H1 (cell line): ENCODE measurements around the gene CPNE5. TPM values are rescaled to one million over a fixed set of nuclear protein-coding genes. Genes with fewer than 3 reads are reported as not detected.

Experiments
- CTCF ChIA-PET: fragments of 300-600 bp; sonication (Branson Sonifier 250); formaldehyde crosslinking; loops from one replicate; lab custom pipeline; 2021; ENCODE audit not compliant: partially characterized antibody; lab: Charles Lee
- POLR2A ChIA-PET: fragments of 300-600 bp; sonication (Branson Sonifier 250); formaldehyde crosslinking; loops from one replicate; lab custom pipeline; 2021; ENCODE audit warnings: inconsistent platforms; ENCODE audit not compliant: partially characterized antibody; lab: Charles Lee
- DNase-seq, 2 experiments: peaks; one replicate each; pipeline versions ENCODE4 v3.0.0 to v3.0.0-alpha.2; 2010 to 2022; ENCODE audit warnings: low spot score in 2 of 2, low read depth in 1 of 2, mixed read lengths in 1 of 2
- FAIRE-seq: peaks from 2 replicates; lab custom pipeline; 2011; peaks lifted over from hg19 to GRCh38; lab: Jason Lieb, UNC
- H2AFZ ChIP-seq: 2 replicates; pipeline ENCODE4 v1.8.1; 2012; ENCODE audit warnings: low read length, inconsistent platforms
- H2AK5ac ChIP-seq: 2 replicates; pipeline ENCODE4 v1.6.1; 2013; ENCODE audit warnings: low read depth, low read length
- H2BK120ac ChIP-seq: replicated peaks from 2 replicates; pipeline ENCODE3; 2013; ENCODE audit warnings: low read depth, low read length, inconsistent platforms
- H2BK12ac ChIP-seq: 2 replicates; pipeline ENCODE4 v1.6.1; 2013; ENCODE audit warnings: low read depth, low read length
- H2BK15ac ChIP-seq: 2 replicates; pipeline ENCODE4 v1.6.1; 2013; ENCODE audit warnings: low read length
- H2BK20ac ChIP-seq: 2 replicates; pipeline ENCODE4 v1.6.1; 2013; ENCODE audit warnings: low read length
- H2BK5ac ChIP-seq: 2 replicates; pipeline ENCODE4 v1.6.1; 2013; ENCODE audit warnings: low read depth, low read length
- H3K14ac ChIP-seq: 2 replicates; pipeline ENCODE4 v1.6.1; 2013; ENCODE audit warnings: inconsistent platforms; ENCODE audit not compliant: insufficient read length
- H3K18ac ChIP-seq: 2 replicates; pipeline ENCODE4 v1.6.1; 2013; ENCODE audit warnings: low read length; ENCODE audit errors: extremely low read depth
- H3K23ac ChIP-seq: 2 replicates; pipeline ENCODE4 v1.6.1; 2013; ENCODE audit warnings: inconsistent platforms; ENCODE audit not compliant: insufficient read length
- H3K23me2 ChIP-seq: 2 replicates; pipeline ENCODE4 v1.6.1; 2013; ENCODE audit warnings: low read depth, low read length
- H3K27ac ChIP-seq: 2 replicates; pipeline ENCODE4 v1.6.1; 2011; ENCODE audit warnings: low read depth, low read length, inconsistent platforms
- H3K27me3 ChIP-seq, 4 experiments: replicated peaks in 1 of 4; 1 replicate in 1 of 4; 2 replicates in 3 of 4; pipeline versions ENCODE4 v1.6.1 to v1.8.1; 2011 to 2013; ENCODE audit warnings: low read length in 3 of 4, mild to moderate bottlenecking in 3 of 4, inconsistent platforms in 2 of 4, mixed read lengths in 2 of 4, moderate library complexity in 1 of 4; ENCODE audit not compliant: control insufficient read depth in 3 of 4, insufficient read depth in 3 of 4; ENCODE audit errors: extremely low read depth in 1 of 4
- H3K36me3 ChIP-seq, 4 experiments: 2 replicates each; pipeline versions ENCODE4 v1.6.1 to v1.8.1; 2011 to 2013; ENCODE audit warnings: mild to moderate bottlenecking in 4 of 4, low read length in 3 of 4, moderate library complexity in 2 of 4, control low read depth in 1 of 4, inconsistent platforms in 1 of 4; ENCODE audit not compliant: insufficient read depth in 4 of 4, control insufficient read depth in 2 of 4
- H3K4ac ChIP-seq: replicated peaks from 2 replicates; pipeline ENCODE3; 2013; ENCODE audit warnings: low read length, low read depth, mixed read lengths, inconsistent platforms; ENCODE audit not compliant: insufficient read length
- H3K4me1 ChIP-seq, 4 experiments: replicated peaks in 1 of 4; 1 replicate in 1 of 4; 2 replicates in 3 of 4; pipeline versions ENCODE4 v1.6.1 to v1.8.1; 2011 to 2013; ENCODE audit warnings: low read length in 3 of 4, inconsistent platforms in 2 of 4, mixed read lengths in 1 of 4; ENCODE audit not compliant: insufficient read depth in 4 of 4, control insufficient read depth in 3 of 4
- H3K4me2 ChIP-seq, 2 experiments: 2 replicates each; pipeline versions ENCODE4 v1.6.1 to v1.8.1; 2011 to 2013; ENCODE audit warnings: low read depth in 2 of 2, low read length in 2 of 2, control low read depth in 1 of 2, inconsistent platforms in 1 of 2, mild to moderate bottlenecking in 1 of 2; ENCODE audit not compliant: insufficient read depth in 1 of 2
- H3K4me3 ChIP-seq, 4 experiments: fragments of 200-600, 300-600 bp in 1 of 4; sonication (generic), shearing (Covaris generic), sonication (Bioruptor Twin) in 1 of 4; 2 replicates each; pipeline versions ENCODE4 v1.5.1 to v1.8.1; 2011 to 2016; ENCODE audit warnings: low read length in 4 of 4, low read depth in 3 of 4, control low read depth in 2 of 4, inconsistent platforms in 2 of 4, mild to moderate bottlenecking in 2 of 4, mixed read lengths in 1 of 4, moderate library complexity in 1 of 4; ENCODE audit not compliant: insufficient read depth in 2 of 4; ENCODE audit errors: extremely low read depth in 1 of 4
- H3K56ac ChIP-seq: replicated peaks from 2 replicates; pipeline ENCODE3; 2013; ENCODE audit warnings: low read depth, mild to moderate bottlenecking, mixed read lengths, low read length, inconsistent platforms; ENCODE audit not compliant: insufficient read length
- H3K79me1 ChIP-seq: 2 replicates; pipeline ENCODE4 v1.6.1; 2013; ENCODE audit warnings: low read depth, low read length, control low read depth
- H3K79me2 ChIP-seq, 2 experiments: 2 replicates each; pipeline versions ENCODE4 v1.6.1 to v1.8.1; 2012 to 2013; ENCODE audit warnings: low read length in 2 of 2, mild to moderate bottlenecking in 2 of 2, inconsistent platforms in 1 of 2; ENCODE audit not compliant: insufficient read depth in 2 of 2, control insufficient read depth in 1 of 2
- H3K9ac ChIP-seq, 4 experiments: replicated peaks in 1 of 4; 1 replicate in 1 of 4; 2 replicates in 3 of 4; pipeline versions ENCODE4 v1.6.1 to v1.8.1; 2011 to 2013; ENCODE audit warnings: low read depth in 3 of 4, low read length in 3 of 4, control low read depth in 2 of 4, mild to moderate bottlenecking in 2 of 4, moderate library complexity in 2 of 4, inconsistent platforms in 1 of 4; ENCODE audit errors: extremely low read depth in 1 of 4
- H3K9me3 ChIP-seq, 2 experiments: 2 replicates each; pipeline versions ENCODE4 v1.6.1 to v1.8.1; 2012 to 2013; ENCODE audit warnings: mild to moderate bottlenecking in 2 of 2, moderate library complexity in 2 of 2, control low read depth in 1 of 2, inconsistent platforms in 1 of 2, low read depth in 1 of 2, low read length in 1 of 2, mixed read lengths in 1 of 2; ENCODE audit not compliant: insufficient read depth in 2 of 2
- H4K20me1 ChIP-seq, 2 experiments: replicated peaks in 1 of 2; 2 replicates each; pipeline versions ENCODE3 to v1.8.1; 2011 to 2013; ENCODE audit warnings: inconsistent platforms in 2 of 2, low read length in 2 of 2, mild to moderate bottlenecking in 1 of 2; ENCODE audit not compliant: insufficient read depth in 2 of 2, control insufficient read depth in 1 of 2
- H4K5ac ChIP-seq: 2 replicates; pipeline ENCODE4 v1.6.1; 2013; ENCODE audit warnings: low read length, low read depth, mixed read lengths, inconsistent platforms; ENCODE audit not compliant: insufficient read length
- H4K8ac ChIP-seq: 2 replicates; pipeline ENCODE4 v1.8.0; 2013; ENCODE audit warnings: mild to moderate bottlenecking, moderate library complexity, low read length, inconsistent platforms; ENCODE audit not compliant: insufficient read depth; ENCODE audit errors: extremely low read depth
- H4K91ac ChIP-seq: replicated peaks from 2 replicates; pipeline ENCODE3; 2013; ENCODE audit warnings: low read length, mixed read lengths, inconsistent platforms; ENCODE audit not compliant: insufficient read length
- BCL11A ChIP-seq, 2 experiments: IDR thresholded peaks; one replicate each; pipeline ENCODE4 v1.6.1; 2011; ENCODE audit warnings: low read depth in 2 of 2, low read length in 2 of 2, mild to moderate bottlenecking in 2 of 2
- EZH2 ChIP-seq: fragments of 200-600 bp; sonication (generic); IDR thresholded peaks from 2 replicates; pipeline ENCODE4 v1.7.1; 2012; ENCODE audit warnings: low read depth, mild to moderate bottlenecking, moderate library complexity, low read length, inconsistent platforms; ENCODE audit not compliant: severe bottlenecking
- GABPA ChIP-seq: IDR thresholded peaks from 2 replicates; pipeline ENCODE4 v1.6.1; 2011; ENCODE audit warnings: mild to moderate bottlenecking, low read length, moderate library complexity, borderline replicate concordance; ENCODE audit not compliant: insufficient read depth
- GTF2F1 ChIP-seq: IDR thresholded peaks from 2 replicates; pipeline ENCODE4 v1.6.1; 2012; ENCODE audit warnings: low read depth, low read length, improper control_type of control experiment, borderline replicate concordance
- MAFK ChIP-seq: IDR thresholded peaks from 2 replicates; pipeline ENCODE4 v1.6.1; 2012; ENCODE audit warnings: low read depth, mild to moderate bottlenecking, improper control_type of control experiment, low read length
- NRF1 ChIP-seq: IDR thresholded peaks from 2 replicates; pipeline ENCODE4 v1.6.1; 2011; ENCODE audit warnings: mild to moderate bottlenecking, low read depth, low read length, improper control_type of control experiment
- POLR2A ChIP-seq, 2 experiments: IDR thresholded peaks; 1 replicate in 1 of 2; 2 replicates in 1 of 2; pipeline ENCODE4 v1.6.1; 2011; ENCODE audit warnings: low read depth in 2 of 2, low read length in 2 of 2, mild to moderate bottlenecking in 2 of 2; ENCODE audit errors: control extremely low read depth in 1 of 2
- SIRT6 ChIP-seq: IDR thresholded peaks from one replicate; pipeline ENCODE4 v1.7.1; 2012; ENCODE audit warnings: low read length, inconsistent platforms
- SUZ12 ChIP-seq: fragments of 200-600 bp; sonication (generic); IDR thresholded peaks from 2 replicates; pipeline ENCODE4 v1.6.1; 2012; ENCODE audit warnings: mild to moderate bottlenecking, inconsistent platforms, low read length, moderate library complexity, mixed read lengths
- USF2 ChIP-seq: IDR thresholded peaks from 2 replicates; pipeline ENCODE4 v1.6.1; 2011; ENCODE audit warnings: low read length, improper control_type of control experiment
- WGBS, 2 experiments: shearing (Covaris generic) in 1 of 2; methylation state at CpG; one replicate each; pipeline versions ENCODE4 v1.1.6 to v1.1.7; 2013 to 2015; ENCODE audit warnings: low lambda C conversion rate in 2 of 2, mixed read lengths in 2 of 2, inconsistent platforms in 1 of 2, low coverage in 1 of 2, missing lambda C conversion rate in 1 of 2; ENCODE audit not compliant: insufficient replicate concordance in 2 of 2, insufficient coverage in 1 of 2, insufficient read length in 1 of 2; ENCODE audit errors: extremely low coverage in 1 of 2, missing lambda C conversion rate in 1 of 2; 5-methylcytosine and 5-hydroxymethylcytosine counted together
- polyA plus RNA-seq, 7 experiments: library from polyadenylated mRNA; depleted of rRNA in 3 of 7; stranded (reverse) in 5 of 7; unstranded in 2 of 7; fragments of >200 nt in 5 of 7; fragments of 200-250 nt in 2 of 7; gene quantifications; 1 replicate in 5 of 7; 2 replicates in 1 of 7; 4 replicates in 1 of 7; pipeline versions ENCODE4 v1.2.1 to v1.2.3, GENCODE V29; 2011 to 2013; ENCODE audit warnings: missing spikeins in 2 of 7, mixed read lengths in 2 of 7
- total RNA-seq: library from RNA; stranded (reverse); fragmentation: NEBNext Ultra II Directional; extraction: Animal tissue kit (Norgen Biotek cat#: 25700); gene quantifications from 2 replicates; pipeline ENCODE4 v1.2.1, GENCODE V29; 2021

CPNE5 gene
- total and polyA plus RNA-seq, 2 of the 8 experiments (the other 6 are each of a cell fraction or from before 2014, with no cell fraction given), result 0.88 to 1.8 TPM

DNA sequence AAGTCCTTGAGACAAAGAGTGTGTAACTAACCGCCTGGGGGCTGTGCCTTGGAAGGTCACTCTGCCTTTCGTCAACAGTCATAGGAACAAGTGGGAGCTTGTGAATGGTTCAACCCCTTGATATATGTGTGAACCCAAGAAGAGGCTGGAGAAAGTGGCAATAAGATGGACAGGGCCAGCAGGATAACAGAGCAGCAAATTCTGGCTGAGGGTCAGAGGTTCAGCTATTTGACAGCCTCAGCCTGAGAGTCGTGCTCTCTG lies 54.9 kb downstream of the CPNE5 start:
- Histone ChIP-seq H3K56ac (no peak overlapping the region), H2BK15ac (no peak overlapping the region), H3K36me3 (no peaks in the 10 kb centered on the region), H3K27ac (no peak overlapping the region), H2BK5ac (no peak overlapping the region), H3K9ac (no peak overlapping the region), H3K4ac (no peak overlapping the region), H2AFZ (no peak overlapping the region), H2BK12ac (no peak overlapping the region), H4K5ac (no peak overlapping the region), H4K91ac (peak overlapping the region; percentile 23), H3K18ac (no peak overlapping the region), H3K4me2 (no peak overlapping the region), H4K20me1 (no peaks in the 10 kb centered on the region), H3K23ac (no peak overlapping the region), H3K14ac (no peak overlapping the region), H4K8ac (no peak overlapping the region), H3K9me3 (no peaks in the 10 kb centered on the region), H2BK120ac (no peak overlapping the region), H2BK20ac (no peak overlapping the region), H2AK5ac (no peak overlapping the region), H3K4me3 (no peak overlapping the region), H3K79me1 (no peaks in the 10 kb centered on the region), H3K23me2 (no peaks in the 10 kb centered on the region), H3K79me2 (no peaks in the 10 kb centered on the region), H3K4me1 (peaks cover 1 to 11% (median 5%) of the 10 kb centered on the region in 4 experiments; a peak in 6 of 7 replicates), H3K27me3 (no peaks in the 10 kb centered on the region)
- no peak for FAIRE-seq
- WGBS, 2 experiments, result 91% methylated on average over 3 of the region's 3 CpGs; no CpG with 5 or more reads in 1 of the 2 experiments
- ChIA-PET CTCF (interaction anchor here (0.9 to 12.0 kb wide), 17 partner anchors 8 to 301 kb away, joined by 3 to 231 read pairs (median 8); partner anchors contain the start of genes C6orf89 and MTCH1), POLR2A (interaction anchor here (1.0 to 1.4 kb wide), 4 partner anchors 9 to 178 kb away, joined by 3 to 4 read pairs (median 4); no protein-coding TSS in a partner anchor)
- DNase-seq, result no peak
- TF ChIP-seq NRF1 (no peak), GABPA (no peak), EZH2 (no peak), GTF2F1 (no peak), USF2 (no peak), SIRT6 (no peak), MAFK (no peak), POLR2A (IDR thresholded peaks at IDR 0.05; ENCODE audit: control extremely low read depth in 1 of 2, low read depth in 2 of 2, low read length in 2 of 2) (no peak), BCL11A (IDR thresholded peaks at IDR 0.05; ENCODE audit: low read depth in 2 of 2, low read length in 2 of 2) (no peak), SUZ12 (no peak)
